KMS-11 (cell line): Measurements from ENCODE around the gene CUL2.

ENCODE experiments used
- H2AFZ ChIP-seq: fragments of 200-600 bp; sonication (generic); 2 replicates; pipeline ENCODE4 v1.6.1; 2016; ENCODE audit warnings: antibody characterized with exemption, mixed run types, low read depth
- H3K27ac ChIP-seq: fragments of 200-600 bp; sonication (generic); 2 replicates; pipeline ENCODE4 v1.6.1; 2016; ENCODE audit warnings: mild to moderate bottlenecking, mixed run types
- H3K27me3 ChIP-seq: fragments of 200-600 bp; sonication (generic); 2 replicates; pipeline ENCODE4 v1.6.1; 2017; ENCODE audit warnings: mild to moderate bottlenecking, low read depth, mixed run types, moderate library complexity; ENCODE audit not compliant: insufficient read depth
- H3K36me3 ChIP-seq: fragments of 200-600 bp; sonication (generic); 2 replicates; pipeline ENCODE4 v1.6.1; 2017; ENCODE audit warnings: mild to moderate bottlenecking, mixed run types; ENCODE audit not compliant: insufficient read depth
- H3K4me1 ChIP-seq: fragments of 200-600 bp; sonication (generic); 2 replicates; pipeline ENCODE4 v1.6.1; 2016; ENCODE audit warnings: mild to moderate bottlenecking, low read depth, mixed run types; ENCODE audit not compliant: poor library complexity, severe bottlenecking
- H3K4me2 ChIP-seq: fragments of 200-600 bp; sonication (generic); 2 replicates; pipeline ENCODE4 v1.7.0; 2016; ENCODE audit warnings: mild to moderate bottlenecking, mixed run types
- H3K4me3 ChIP-seq: fragments of 200-600 bp; sonication (generic); IDR thresholded peaks from 2 replicates; pipeline ENCODE4 v1.6.1; 2017; ENCODE audit warnings: low read depth, low read length, mixed read lengths; ENCODE audit not compliant: insufficient read depth
- H3K79me2 ChIP-seq: fragments of 200-600 bp; sonication (generic); 2 replicates; pipeline ENCODE4 v1.6.1; 2016; ENCODE audit warnings: low read depth, mixed run types; ENCODE audit not compliant: insufficient read depth
- H3K9ac ChIP-seq: fragments of 200-600 bp; sonication (generic); 2 replicates; pipeline ENCODE4 v1.6.1; 2016; ENCODE audit warnings: mild to moderate bottlenecking, mixed run types
- H4K20me1 ChIP-seq: fragments of 200-600 bp; sonication (generic); 2 replicates; pipeline ENCODE4 v1.6.1; 2016; ENCODE audit warnings: mild to moderate bottlenecking, mixed run types; ENCODE audit not compliant: insufficient read depth
- TF ChIP-seq, protein P1 (sequence below): fragments of 200-600 bp; sonication (generic); conservative IDR thresholded peaks from 2 replicates; pipeline ENCODE4 v1.6.1; 2017; ENCODE audit warnings: low read depth, mild to moderate bottlenecking, antibody characterized with exemption, low read length, moderate library complexity, mixed read lengths

The CUL2 gene

DNA sequence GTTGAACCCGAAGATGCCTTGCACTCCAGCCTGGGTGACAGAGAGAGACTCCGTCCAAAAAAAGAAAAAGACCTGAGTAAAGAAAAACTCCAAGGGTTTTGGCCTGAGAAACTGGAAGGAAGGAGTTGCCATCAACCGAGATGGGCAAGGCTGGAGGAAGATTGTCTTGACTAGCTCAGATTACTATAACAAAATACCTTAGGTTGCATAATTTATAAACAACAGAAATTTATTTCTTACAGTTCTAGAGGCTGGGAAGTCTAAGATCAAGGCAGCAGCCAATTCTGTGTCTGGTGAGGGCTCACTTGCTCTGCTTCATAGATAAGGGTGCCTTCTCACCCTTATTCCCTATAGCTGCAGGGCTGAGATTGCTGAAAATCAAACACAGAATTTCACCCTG is 91.2 kb downstream of the CUL2 start:
- Histone ChIP-seq H3K79me2 (no peaks in the 10 kb centered on the region), H3K27ac (no peak overlapping the region), H3K4me1 (peaks cover 7% of the 10 kb centered on the region), H3K4me2 (no peak overlapping the region), H3K4me3 (no peak overlapping the region), H3K9ac (no peak overlapping the region), H3K36me3 (no peaks in the 10 kb centered on the region), H4K20me1 (no peaks in the 10 kb centered on the region), H2AFZ (no peak overlapping the region), H3K27me3 (no peaks in the 10 kb centered on the region)
- TF ChIP-seq, protein P1, sequence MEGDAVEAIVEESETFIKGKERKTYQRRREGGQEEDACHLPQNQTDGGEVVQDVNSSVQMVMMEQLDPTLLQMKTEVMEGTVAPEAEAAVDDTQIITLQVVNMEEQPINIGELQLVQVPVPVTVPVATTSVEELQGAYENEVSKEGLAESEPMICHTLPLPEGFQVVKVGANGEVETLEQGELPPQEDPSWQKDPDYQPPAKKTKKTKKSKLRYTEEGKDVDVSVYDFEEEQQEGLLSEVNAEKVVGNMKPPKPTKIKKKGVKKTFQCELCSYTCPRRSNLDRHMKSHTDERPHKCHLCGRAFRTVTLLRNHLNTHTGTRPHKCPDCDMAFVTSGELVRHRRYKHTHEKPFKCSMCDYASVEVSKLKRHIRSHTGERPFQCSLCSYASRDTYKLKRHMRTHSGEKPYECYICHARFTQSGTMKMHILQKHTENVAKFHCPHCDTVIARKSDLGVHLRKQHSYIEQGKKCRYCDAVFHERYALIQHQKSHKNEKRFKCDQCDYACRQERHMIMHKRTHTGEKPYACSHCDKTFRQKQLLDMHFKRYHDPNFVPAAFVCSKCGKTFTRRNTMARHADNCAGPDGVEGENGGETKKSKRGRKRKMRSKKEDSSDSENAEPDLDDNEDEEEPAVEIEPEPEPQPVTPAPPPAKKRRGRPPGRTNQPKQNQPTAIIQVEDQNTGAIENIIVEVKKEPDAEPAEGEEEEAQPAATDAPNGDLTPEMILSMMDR: no peak

DNA sequence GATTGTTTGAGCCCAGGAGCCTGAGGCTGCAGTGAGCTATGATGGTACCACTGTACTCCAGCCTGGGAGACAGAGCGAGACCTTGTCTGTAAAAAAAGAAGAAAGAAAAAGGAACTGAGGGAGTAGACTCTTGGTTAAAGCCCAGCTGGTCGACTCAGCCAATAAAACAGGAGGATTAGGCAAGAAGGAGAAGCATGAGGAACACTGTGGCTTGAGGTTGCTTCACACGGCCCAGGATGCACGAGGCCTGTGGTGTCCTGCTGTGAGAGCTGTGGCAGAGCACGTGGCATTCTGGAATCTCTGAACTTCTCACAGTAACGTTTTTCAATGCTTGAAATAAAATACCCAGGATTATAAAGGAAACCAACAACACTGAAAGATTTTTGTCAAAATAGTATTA is 93.3 kb downstream of the CUL2 start:
- Histone ChIP-seq H3K4me3 (no peak overlapping the region), H3K36me3 (no peaks in the 10 kb centered on the region), H3K4me2 (no peak overlapping the region), H3K9ac (no peak overlapping the region), H3K27ac (no peak overlapping the region), H4K20me1 (no peaks in the 10 kb centered on the region), H3K4me1 (peaks cover 8% of the 10 kb centered on the region), H3K79me2 (no peaks in the 10 kb centered on the region), H3K27me3 (no peaks in the 10 kb centered on the region), H2AFZ (no peak overlapping the region)
- TF ChIP-seq, protein P1: no peak

DNA sequence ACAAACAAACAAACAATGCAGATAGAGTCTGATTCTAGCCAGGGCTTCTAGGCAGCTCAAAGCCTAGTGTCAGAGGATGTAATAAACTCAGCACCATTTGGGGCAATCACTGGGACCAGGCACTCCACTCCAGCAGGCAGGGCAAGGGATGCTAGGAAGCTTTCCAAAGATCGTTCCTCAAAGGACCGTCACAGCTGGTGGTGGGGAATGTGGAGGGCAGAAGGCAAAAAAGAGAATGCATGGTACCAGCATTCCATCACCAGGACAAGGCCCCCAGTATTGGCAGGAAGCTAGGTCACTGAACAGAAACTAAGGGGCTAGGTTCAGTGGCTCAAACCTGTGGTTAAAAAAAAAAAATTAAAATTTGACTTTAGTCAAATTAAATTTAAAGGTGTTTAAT is 94.2 kb downstream of the CUL2 start:
- H3K4me3 ChIP-seq: no peak overlapping the region
- TF ChIP-seq, protein P1: no peak
- H3K79me2 ChIP-seq: no peaks in the 10 kb centered on the region
- H4K20me1 ChIP-seq: no peaks in the 10 kb centered on the region
- no peak overlapping the region for H3K27ac ChIP-seq
- no peak overlapping the region for H2AFZ ChIP-seq
- peaks cover 8% of the 10 kb centered on the region for H3K4me1 ChIP-seq
- H3K4me2 ChIP-seq: no peak overlapping the region
- no peak overlapping the region for H3K9ac ChIP-seq
- H3K36me3 ChIP-seq: no peaks in the 10 kb centered on the region
- no peaks in the 10 kb centered on the region for H3K27me3 ChIP-seq

DNA sequence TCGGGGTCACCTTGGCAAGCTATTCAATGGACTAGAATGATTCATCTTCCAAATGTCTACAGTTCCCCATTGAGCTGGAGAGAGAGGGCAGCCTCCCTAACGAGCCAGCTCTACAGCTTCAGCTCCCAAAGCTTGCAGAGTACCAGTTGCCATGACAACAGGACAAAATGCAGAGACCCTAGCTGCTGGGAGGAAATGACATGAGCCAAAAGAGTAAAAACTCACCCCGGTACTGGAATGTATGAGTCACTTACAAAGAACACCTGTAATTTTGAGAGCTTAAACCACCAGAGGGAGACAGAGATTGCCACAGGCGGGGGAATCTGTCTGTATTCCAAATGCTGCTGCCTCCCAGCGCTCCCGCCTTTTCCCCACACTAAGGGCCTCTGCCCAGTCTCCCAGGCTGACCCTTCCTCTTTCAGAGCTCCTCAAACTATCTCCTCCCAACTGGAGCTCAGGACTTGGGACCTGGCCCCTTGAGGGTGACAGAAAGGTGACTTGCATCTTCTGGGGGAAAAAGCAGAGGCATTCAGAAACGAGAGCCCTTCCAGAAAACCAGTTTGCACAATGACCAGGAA is 95.5 kb downstream of the CUL2 start:
- no peak overlapping the region for H3K4me3 ChIP-seq
- no peaks in the 10 kb centered on the region for H3K79me2 ChIP-seq
- no peaks in the 10 kb centered on the region for H4K20me1 ChIP-seq
- H3K27me3 ChIP-seq: no peaks in the 10 kb centered on the region
- TF ChIP-seq, protein P1: peak; percentile 89
- H2AFZ ChIP-seq: peak overlapping the region; percentile 32; the same call in 1 of the 2 replicates
- H3K4me2 ChIP-seq: peak overlapping the region; percentile 14; the same call in 1 of the 2 replicates
- H3K36me3 ChIP-seq: no peaks in the 10 kb centered on the region
- H3K27ac ChIP-seq: no peak overlapping the region
- H3K4me1 ChIP-seq: peaks cover 8% of the 10 kb centered on the region
- H3K9ac ChIP-seq: no peak overlapping the region
